LHCN-M2 (cell line): Measurements from ENCODE around the gene AMPH. TPM values are rescaled to one million over a fixed set of nuclear protein-coding genes. Genes with fewer than 3 reads are reported as not detected.

Experiments
- DNase-seq: peaks from one replicate; pipeline ENCODE4 v3.0.0-alpha.2; 2012; ENCODE audit warnings: low read depth
- total RNA-seq: library from RNA; depleted of rRNA; stranded (reverse); fragments of >200 nt; gene quantifications from 2 replicates; pipeline ENCODE4 v1.2.3, GENCODE V29; 2014

The AMPH gene
- total RNA-seq, 1 experiment from 2014 or later: 0.06 TPM

GRCh38 chr7:38463277-38464225 is 167.6 kb downstream of the AMPH start:
- DNase-seq: peak; percentile 80

GRCh38 chr7:38462819-38463218 is 168.4 kb downstream of the AMPH start:
- no peak for DNase-seq

GRCh38 chr7:38461887-38462286 is 169.3 kb downstream of the AMPH start:
- DNase-seq: no peak

- no peak for DNase-seq
Observed at GRCh38 chr7:38453826-38454225, 177.3 kb downstream of the AMPH start.

GRCh38 chr7:38453168-38453567 is 178.0 kb downstream of the AMPH start:
- DNase-seq: no peak

- DNase-seq: no peak
Observed at GRCh38 chr7:38452681-38453108, 178.5 kb downstream of the AMPH start.

- peak; percentile 36 for DNase-seq
Observed at GRCh38 chr7:38451840-38452239, 179.3 kb downstream of the AMPH start.

GRCh38 chr7:38448584-38449234 is 182.5 kb downstream of the AMPH start:
- DNase-seq: no peak

- DNase-seq: no peak
Observed at GRCh38 chr7:38448054-38448453, 183.1 kb downstream of the AMPH start.

- no peak for DNase-seq
Observed at GRCh38 chr7:38438970-38439369, 192.2 kb downstream of the AMPH start.

GRCh38 chr7:38432671-38433070 is 198.5 kb downstream of the AMPH start:
- no peak for DNase-seq

GRCh38 chr7:38432080-38432479 is 199.1 kb downstream of the AMPH start:
- DNase-seq: no peak

GRCh38 chr7:38429057-38429456 is 202.1 kb downstream of the AMPH start:
- no peak for DNase-seq

- DNase-seq: no peak
Observed at GRCh38 chr7:38428041-38428440, 203.1 kb downstream of the AMPH start.

GRCh38 chr7:38427279-38427955 is 203.8 kb downstream of the AMPH start:
- no peak for DNase-seq

- DNase-seq: no peak
Observed at GRCh38 chr7:38425509-38425908, 205.7 kb downstream of the AMPH start.

- DNase-seq: no peak
Observed at GRCh38 chr7:38424750-38425463, 206.3 kb downstream of the AMPH start.

GRCh38 chr7:38413784-38414183 is 217.4 kb downstream of the AMPH start:
- DNase-seq: no peak

GRCh38 chr7:38411404-38411803 is 219.8 kb downstream of the AMPH start:
- DNase-seq: peak; percentile 19

GRCh38 chr7:38410056-38410455 is 221.1 kb downstream of the AMPH start:
- DNase-seq: no peak

GRCh38 chr7:38409531-38409930 is 221.6 kb downstream of the AMPH start:
- no peak for DNase-seq
